Cardiac septum (tissue), 1 donor: Measurements from ENCODE around the gene ZFP28. TPM values are rescaled to one million over a fixed set of nuclear protein-coding genes. Genes with fewer than 3 reads are reported as not detected.
A peak's percentile ranks its signal among the peaks of the same experiment; 100 is the strongest.

Experiments
- DNase-seq: peaks from one replicate; pipeline ENCODE4 v3.0.0-alpha.2; 2020; ENCODE audit warnings: low spot score
- intact Hi-C: fragments of 100-400 bp; cut with DNase I; formaldehyde crosslinking; loops from one replicate; pipeline ENCODE4 v1.14.0; 2022
- total RNA-seq: library from RNA; stranded (reverse); fragmentation: NEBNext Ultra II Directional; extraction: Animal tissue kit (Norgen Biotek cat#: 25700); gene quantifications from one replicate; pipeline ENCODE4 v1.2.1, GENCODE V29; 2021
- donor health status: DM: no; HTN: no; CAD: no.

ZFP28 gene
- total RNA-seq, 1 donor from 2014 or later: 9.9 TPM

DNA sequence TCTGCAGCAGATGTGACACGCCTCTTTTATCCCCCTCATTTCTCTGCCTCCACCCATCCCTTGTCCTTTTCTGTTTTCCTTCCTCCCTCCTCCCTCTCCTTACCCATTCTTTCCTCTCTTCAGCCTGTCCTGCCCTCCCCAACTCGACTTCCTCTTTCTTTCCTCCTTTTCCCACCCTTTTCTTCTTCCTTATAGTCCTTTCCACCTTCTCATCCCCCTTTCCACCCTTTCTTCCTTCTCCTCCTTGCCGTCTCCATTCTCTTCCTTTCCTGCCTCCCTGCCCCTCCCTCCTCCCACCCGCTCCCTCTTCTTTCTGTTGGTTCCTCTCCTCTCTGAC lies 55.7 kb downstream of the ZFP28 start:
- intact Hi-C loops: loop anchor here (2.0 to 10.0 kb wide), 3 partner anchors 28 to 90 kb away; partner anchors contain the start of genes ZFP28, ZNF470 and ZNF471
- no peak for DNase-seq

- DNase-seq: peak; percentile 92
- intact Hi-C loops: loop anchor here (2.0 to 10.0 kb wide), 5 partner anchors 28 to 193 kb away; partner anchors contain the start of genes ZFP28, ZNF470, ZNF471 and ZNF583
These were observed 56.2 kb downstream of the ZFP28 start, which contains the start of gene ZNF71 for GRCh38 chr19:56594783-56595547. Gene ZNF71 (plus strand): TSS chr19:56595302. CDS start chr19:56601559, 6,257 bp downstream.

DNA sequence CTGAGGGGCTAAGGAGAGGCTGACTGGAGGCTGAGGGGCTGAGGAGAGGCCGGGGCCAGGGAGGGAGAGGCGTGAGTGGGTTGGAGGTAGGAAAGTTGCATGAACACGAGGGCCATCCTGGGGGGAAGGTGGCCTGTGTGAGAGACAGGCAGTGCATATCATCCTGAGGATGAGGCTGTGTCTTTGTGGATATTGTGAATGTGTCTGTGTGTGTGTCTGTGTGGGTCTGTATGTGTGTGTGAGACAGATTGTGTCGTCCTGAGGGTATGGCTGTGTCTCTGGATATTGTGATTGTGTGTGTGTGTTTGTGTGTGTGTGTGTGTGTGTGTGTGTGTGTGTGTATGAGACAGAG lies 56.8 kb downstream of the ZFP28 start:
- intact Hi-C loops: loop anchor here (2.0 to 10.0 kb wide), 5 partner anchors 29 to 193 kb away; partner anchors contain the start of genes ZFP28, ZNF470, ZNF471 and ZNF583

GRCh38 chr19:56596676-56597075 lies 57.9 kb downstream of the ZFP28 start:
- DNase-seq: no peak
- intact Hi-C loops: loop anchor here (5.0 to 10.0 kb wide), 3 partner anchors 76 to 194 kb away; partner anchors contain the start of genes ZNF471, ZNF583 and ZNF835

More for the DNA sequence above, 56.8 kb downstream of the ZFP28 start:
- no peak for DNase-seq

DNA sequence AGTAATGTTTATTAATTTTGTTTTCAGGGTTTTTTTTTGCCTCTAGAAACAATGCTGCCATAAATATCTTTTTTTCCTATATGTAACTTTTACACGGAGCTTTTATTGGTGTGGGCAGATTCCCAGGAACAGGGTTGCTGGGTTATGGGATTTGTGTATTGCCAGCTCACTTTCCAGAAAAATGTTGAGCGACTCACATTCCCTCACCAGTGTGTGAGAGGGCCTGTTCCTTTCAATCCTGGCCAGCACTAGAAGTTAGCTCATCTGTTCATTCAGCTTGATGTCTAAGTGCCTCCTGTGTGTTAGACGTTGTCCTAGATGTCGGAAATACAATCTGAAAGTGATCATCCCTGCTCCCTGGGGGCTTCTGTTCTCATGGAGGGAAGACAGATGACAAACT lies 58.9 kb downstream of the ZFP28 start:
- intact Hi-C loops: loop anchor here (5.0 to 10.0 kb wide), 3 partner anchors 75 to 195 kb away; partner anchors contain the start of genes ZNF471, ZNF583 and ZNF835

DNA sequence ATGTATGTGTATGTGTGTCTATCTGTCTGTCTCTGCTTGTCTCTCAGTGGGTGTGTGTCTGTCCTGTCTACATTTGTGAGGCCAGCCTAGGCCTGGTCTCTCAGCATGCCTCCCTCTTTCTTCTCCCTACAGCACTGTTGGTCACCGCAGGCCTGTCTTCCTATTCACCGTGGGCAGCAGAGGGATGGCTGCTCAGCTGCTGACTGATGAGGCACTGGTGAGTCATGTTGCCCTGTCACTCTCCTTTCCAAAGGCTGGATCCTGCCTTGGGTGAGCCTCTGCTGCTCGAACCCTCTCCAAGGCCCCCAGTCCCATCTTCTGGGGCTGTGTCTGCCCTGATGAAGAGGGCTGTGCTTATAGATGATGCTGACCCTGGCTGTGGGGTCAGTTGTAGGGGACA lies 62.6 kb downstream of the ZFP28 start:
- DNase-seq: no peak
- intact Hi-C loops: no loop called here

More for the DNA sequence above, 58.9 kb downstream of the ZFP28 start:
- no peak for DNase-seq

DNA sequence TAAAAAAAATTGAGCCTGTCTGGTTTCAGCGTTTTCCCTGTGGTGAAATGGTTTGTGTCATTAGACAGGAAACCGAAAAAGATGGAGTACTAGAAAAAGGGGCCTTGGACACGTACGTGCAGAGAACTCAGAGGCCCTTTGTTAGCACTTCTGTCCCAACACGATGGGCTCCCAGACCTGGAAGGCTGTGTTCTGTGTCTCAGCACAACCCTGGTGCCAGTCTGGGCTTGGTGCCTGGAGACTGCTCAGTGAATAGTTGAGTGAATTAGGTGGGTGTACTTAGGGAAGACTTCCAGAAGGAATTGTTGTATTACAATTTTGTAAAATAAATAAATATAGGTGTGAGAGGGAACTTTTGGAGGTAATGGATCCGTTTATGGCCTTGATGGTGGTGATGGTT lies 65.1 kb downstream of the ZFP28 start:
- no peak for DNase-seq
- intact Hi-C loops: no loop called here

Other genes with a start within 250 kb of the ZFP28 start
- 24.4 TPM for gene ZSCAN5A, start 224.1 kb upstream of the ZFP28 start, total RNA-seq
- gene ZNF582, start 145.4 kb upstream of the ZFP28 start, total RNA-seq: 4.9 TPM
- gene ZNF583, start 134.6 kb upstream of the ZFP28 start, total RNA-seq: 7.3 TPM
- 4.5 TPM for gene ZNF667, start 61.6 kb upstream of the ZFP28 start, total RNA-seq
- 7.2 TPM for gene ZNF471, start 31.1 kb upstream of the ZFP28 start, total RNA-seq
- gene ZNF470, start 28.5 kb downstream of the ZFP28 start, total RNA-seq: 6.6 TPM
- 7.1 TPM for gene ZNF71, start 56.4 kb downstream of the ZFP28 start, total RNA-seq
- not detected for gene SMIM17, start 104.2 kb downstream of the ZFP28 start, total RNA-seq
- gene ZNF835, start 132.8 kb downstream of the ZFP28 start, total RNA-seq: 2.6 TPM